ENCODE results near the gene CLK4.
A peak's percentile ranks its signal among the peaks of the same experiment; 100 is the strongest.

The CLK4 gene

DNA sequence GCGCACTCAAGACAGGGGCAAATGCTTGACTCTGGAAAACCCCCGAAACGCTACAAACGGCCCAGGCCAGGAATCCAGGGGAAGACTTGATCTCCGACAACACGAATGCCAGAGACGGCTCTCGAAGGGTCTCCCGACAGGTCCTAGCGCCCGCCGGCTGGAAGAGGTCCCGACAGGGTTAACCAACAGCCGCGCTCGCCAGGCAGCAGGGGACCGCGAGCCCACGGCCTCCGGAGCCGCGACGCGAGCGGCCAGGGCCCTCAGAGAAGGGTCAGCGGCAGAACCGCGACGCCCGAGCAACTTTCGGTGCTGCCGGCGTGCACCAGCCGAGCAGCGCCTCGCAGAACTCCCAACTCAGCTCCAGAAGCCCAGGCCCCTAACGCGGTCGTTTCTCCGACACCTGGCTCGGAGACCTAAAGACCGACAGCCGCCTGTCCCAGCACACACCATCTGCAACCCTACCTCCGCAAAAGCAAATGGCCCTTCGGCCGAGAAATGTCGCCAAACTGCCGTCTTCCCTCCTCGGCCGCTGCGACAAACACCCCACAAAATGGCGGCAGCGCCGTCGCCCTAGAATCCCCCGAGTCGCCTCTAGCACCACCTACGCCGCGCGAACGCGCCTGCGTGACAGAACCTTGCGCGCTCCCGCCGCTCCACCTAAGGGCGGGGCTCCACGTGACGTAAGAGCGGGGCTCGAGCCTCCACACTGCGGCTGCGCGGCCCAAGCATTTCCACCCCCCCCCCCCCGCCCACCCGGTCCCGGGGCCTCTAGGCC is at the start of gene CLK4:
Gene CLK4, minus strand, starts transcription at position 567 of the 775 bp plus-strand sequence. CDS start 3,634 bp downstream, outside the sequence.
- H3K4me3 ChIP-seq (ENCODE audit: low read length), result peak within 1 kb of the TSS; percentile 91
- TF ChIP-seq ZNF274 (IDR thresholded peaks at IDR 0.05; ENCODE audit: low read depth, low read length), result no peak

DNA sequence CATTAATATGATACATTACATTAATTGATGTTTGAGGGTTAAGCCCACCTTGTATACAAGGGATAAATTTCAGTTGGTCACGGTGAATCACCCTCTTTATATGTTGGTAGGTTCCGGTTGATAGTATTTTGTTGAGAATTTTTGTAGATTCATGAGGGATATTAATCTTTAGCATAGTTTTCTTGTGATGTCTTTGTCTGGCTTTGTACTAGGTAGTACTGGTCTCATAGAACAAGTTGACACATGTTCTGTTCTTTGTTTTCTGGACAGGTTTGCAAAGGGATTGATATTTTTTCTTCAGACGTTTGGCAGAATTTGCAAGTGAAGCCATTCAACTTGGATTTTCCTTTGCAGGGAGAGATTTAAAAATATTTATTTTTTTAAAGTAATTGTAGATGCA is 49.1 kb upstream of the CLK4 start:
- no peak overlapping the region for H3K4me3 ChIP-seq (ENCODE audit: low read length)

GRCh38 chr5:178674334-178674733 is 47.5 kb upstream of the CLK4 start:
- H3K4me3 ChIP-seq (ENCODE audit: low read length), result no peak overlapping the region
- TF ChIP-seq ZNF274 (IDR thresholded peaks at IDR 0.05; ENCODE audit: low read depth, low read length), result no peak

More for the DNA sequence above, 49.1 kb upstream of the CLK4 start:
- TF ChIP-seq ZNF274 (IDR thresholded peaks at IDR 0.05; ENCODE audit: low read depth, low read length), result no peak

GRCh38 chr5:178673801-178674295 is 47.0 kb upstream of the CLK4 start:
- no peak for TF ChIP-seq ZNF274 (IDR thresholded peaks at IDR 0.05; ENCODE audit: low read depth, low read length)
- no peak overlapping the region for H3K4me3 ChIP-seq (ENCODE audit: low read length)

GRCh38 chr5:178672630-178673029 is 45.8 kb upstream of the CLK4 start:
- no peak overlapping the region for H3K4me3 ChIP-seq (ENCODE audit: low read length)
- TF ChIP-seq ZNF274 (IDR thresholded peaks at IDR 0.05; ENCODE audit: low read depth, low read length), result no peak

- no peak overlapping the region for H3K4me3 ChIP-seq (ENCODE audit: low read length)
- no peak for TF ChIP-seq ZNF274 (IDR thresholded peaks at IDR 0.05; ENCODE audit: low read depth, low read length)
These were observed 44.8 kb upstream of the CLK4 start for GRCh38 chr5:178671602-178672144.

DNA sequence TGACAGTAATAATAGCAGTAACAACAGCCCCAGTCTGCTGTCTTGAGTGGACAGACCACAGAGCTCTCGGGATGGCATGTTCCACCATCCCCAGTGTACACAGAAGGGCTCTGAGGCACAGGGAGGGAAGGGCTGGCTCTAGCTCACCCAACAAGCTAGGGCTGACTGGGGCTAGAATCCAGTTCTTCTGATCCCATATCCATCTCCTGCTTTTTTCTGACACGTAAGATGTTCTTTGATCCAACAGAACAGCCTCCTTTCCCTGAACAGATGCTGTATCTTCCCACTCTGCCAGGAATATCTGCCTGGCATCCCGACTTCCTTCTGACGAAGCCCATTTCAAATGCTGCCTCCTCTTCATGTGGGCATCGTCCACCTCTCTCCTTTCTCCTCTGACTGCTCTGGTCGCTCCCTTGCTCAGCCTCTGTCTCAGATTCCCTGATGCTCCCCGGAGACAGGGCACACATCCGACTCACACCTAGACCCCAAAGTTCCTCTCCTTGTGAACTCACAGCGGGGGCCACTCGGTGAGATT is 43.6 kb upstream of the CLK4 start:
- no peak for TF ChIP-seq ZNF274 (IDR thresholded peaks at IDR 0.05; ENCODE audit: low read depth, low read length)

DNA sequence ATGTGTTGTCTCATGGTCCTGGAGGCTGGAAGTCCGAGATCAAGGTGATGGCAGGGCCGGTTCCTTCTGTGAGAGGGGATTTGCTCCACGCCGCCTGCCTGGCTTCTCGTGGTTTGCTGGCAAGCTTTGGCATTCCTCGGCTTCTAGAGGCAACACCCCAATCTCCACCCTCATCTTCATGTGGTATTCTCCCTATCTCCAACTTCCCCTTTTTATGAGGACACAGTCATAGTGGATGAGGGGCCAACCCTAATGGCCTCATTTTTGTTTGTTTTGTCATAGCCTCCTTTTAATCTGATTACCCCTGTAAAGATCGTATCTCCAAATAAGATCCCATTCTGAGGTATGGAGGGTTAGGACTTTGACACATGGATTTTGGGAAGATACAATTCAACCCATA is 41.7 kb upstream of the CLK4 start:
- no peak for TF ChIP-seq ZNF274 (IDR thresholded peaks at IDR 0.05; ENCODE audit: low read depth, low read length)
- H3K4me3 ChIP-seq (ENCODE audit: low read length), result no peak overlapping the region

More for the DNA sequence above, 43.6 kb upstream of the CLK4 start:
- H3K4me3 ChIP-seq (ENCODE audit: low read length), result no peak overlapping the region

- H3K4me3 ChIP-seq (ENCODE audit: low read length), result no peak overlapping the region
- TF ChIP-seq ZNF274 (IDR thresholded peaks at IDR 0.05; ENCODE audit: low read depth, low read length), result no peak
These were observed 40.8 kb upstream of the CLK4 start for GRCh38 chr5:178667688-178668087.

DNA sequence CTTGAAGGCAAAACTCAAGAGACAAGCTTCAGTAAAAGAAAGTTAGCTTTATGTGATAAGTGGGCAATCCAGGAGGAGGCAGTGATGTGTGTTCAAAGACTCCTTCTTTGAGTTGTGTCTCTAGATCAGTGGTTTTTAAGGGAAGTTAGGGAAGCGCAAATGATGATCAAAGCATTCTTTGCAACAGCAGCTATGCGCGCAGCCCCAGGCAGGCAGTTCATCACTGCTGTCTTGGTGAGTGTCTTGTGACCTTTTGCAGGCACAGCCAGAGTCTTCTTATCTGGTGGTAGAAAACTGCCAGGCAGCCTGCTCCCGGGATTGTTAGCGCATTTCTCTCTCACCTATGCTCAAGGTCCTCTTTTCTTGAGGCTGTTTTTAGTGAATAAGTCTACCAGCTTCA is 40.3 kb upstream of the CLK4 start:
- TF ChIP-seq ZNF274 (IDR thresholded peaks at IDR 0.05; ENCODE audit: low read depth, low read length), result no peak
- H3K4me3 ChIP-seq (ENCODE audit: low read length), result no peak overlapping the region

- no peak for TF ChIP-seq ZNF274 (IDR thresholded peaks at IDR 0.05; ENCODE audit: low read depth, low read length)
- H3K4me3 ChIP-seq (ENCODE audit: low read length), result no peak overlapping the region
These were observed 37.3 kb upstream of the CLK4 start for GRCh38 chr5:178664141-178664540.

DNA sequence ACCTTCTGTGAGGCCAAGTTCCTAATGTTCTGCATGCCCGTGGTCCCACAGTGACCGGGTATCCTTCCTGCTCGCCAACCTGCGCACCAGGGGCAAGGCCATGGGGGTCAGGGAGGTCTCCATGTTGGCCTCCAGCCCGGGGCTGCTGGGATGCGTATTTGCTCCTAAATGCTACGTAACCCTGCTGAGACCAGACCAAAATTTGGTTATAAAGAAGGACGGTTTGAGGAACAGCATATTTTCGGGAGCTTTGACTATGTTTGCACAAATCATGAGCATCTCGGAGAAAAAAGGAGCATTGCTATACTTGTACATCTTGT is 35.7 kb upstream of the CLK4 start:
- H3K4me3 ChIP-seq (ENCODE audit: low read length), result no peak overlapping the region
- no peak for TF ChIP-seq ZNF274 (IDR thresholded peaks at IDR 0.05; ENCODE audit: low read depth, low read length)

- TF ChIP-seq ZNF274 (IDR thresholded peaks at IDR 0.05; ENCODE audit: low read depth, low read length), result no peak
- H3K4me3 ChIP-seq (ENCODE audit: low read length), result no peak overlapping the region
These were observed 35.1 kb upstream of the CLK4 start for GRCh38 chr5:178661836-178662540.

DNA sequence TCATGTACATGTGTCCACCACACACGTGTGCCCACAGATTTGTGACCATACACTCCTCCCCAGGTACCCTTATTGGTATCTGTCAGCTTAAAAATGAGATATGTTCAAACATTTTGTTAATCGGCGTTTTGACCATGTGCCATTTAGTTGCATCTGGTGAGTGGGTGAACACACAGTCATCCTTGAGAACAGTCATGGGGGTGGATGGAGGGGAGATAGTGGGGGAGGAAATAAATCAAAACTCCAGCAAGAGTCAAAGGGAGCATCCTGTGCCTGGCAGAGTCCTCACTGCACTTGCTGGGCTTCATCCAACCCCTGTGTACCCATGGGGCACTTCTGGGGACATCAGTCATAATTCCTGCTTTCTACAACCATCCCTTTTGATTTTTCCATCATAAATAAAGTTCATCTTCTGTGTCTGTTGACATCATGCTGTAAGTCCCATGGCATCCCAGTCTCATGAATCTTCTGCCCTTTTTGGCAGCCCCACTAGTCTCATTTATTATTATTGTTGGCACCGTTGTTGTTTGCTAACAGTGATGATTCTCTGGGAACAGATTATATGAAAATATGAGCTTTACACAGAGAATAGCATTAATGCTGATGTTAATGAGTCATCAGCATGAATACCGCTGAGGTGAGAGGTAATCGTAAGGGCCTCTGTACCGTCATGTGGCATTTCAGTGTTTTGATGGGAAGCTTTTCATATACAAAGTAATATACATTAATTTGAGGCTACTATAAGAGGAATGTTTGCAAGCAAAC is 24.4 kb upstream of the CLK4 start:
- no peak overlapping the region for H3K4me3 ChIP-seq (ENCODE audit: low read length)

More for the DNA sequence above, 24.4 kb upstream of the CLK4 start:
- TF ChIP-seq ZNF274 (IDR thresholded peaks at IDR 0.05; ENCODE audit: low read depth, low read length), result no peak
